Astrocyte (in vitro differentiated cells and primary cell): Measurements from ENCODE around the gene ARHGEF2. TPM values are rescaled to one million over a fixed set of nuclear protein-coding genes. Genes with fewer than 3 reads are reported as not detected.
A peak's percentile ranks its signal among the peaks of the same experiment; 100 is the strongest.
"Not testable (repeated sequence)": the region's sequence is repeated elsewhere in the genome, so short reads cannot be mapped to it uniquely, and the experiment has no call there.

Source experiments
- DNase-seq: peaks from one replicate; pipeline ENCODE4 v3.0.0-alpha.2; 2010; ENCODE audit warnings: low read depth
- FAIRE-seq: peaks from 2 replicates; lab custom pipeline; 2011; peaks lifted over from hg19 to GRCh38; lab: Jason Lieb, UNC
- H2AFZ ChIP-seq: 2 replicates; pipeline ENCODE4 v1.6.0; 2012; ENCODE audit warnings: low read depth, low read length, inconsistent platforms
- H3K27ac ChIP-seq: 2 replicates; pipeline ENCODE4 v1.5.1; 2011; ENCODE audit warnings: low read depth, low read length, inconsistent platforms
- H3K27me3 ChIP-seq: 2 replicates; pipeline ENCODE4 v1.6.0; 2011; ENCODE audit warnings: low read length, inconsistent platforms; ENCODE audit not compliant: insufficient read depth
- H3K36me3 ChIP-seq: 2 replicates; pipeline ENCODE4 v1.5.1; 2011; ENCODE audit warnings: low read length, inconsistent platforms; ENCODE audit not compliant: insufficient read depth
- H3K4me1 ChIP-seq: 2 replicates; pipeline ENCODE4 v1.5.1; 2011; ENCODE audit warnings: low read length, inconsistent platforms; ENCODE audit not compliant: insufficient read depth
- H3K4me2 ChIP-seq: 2 replicates; pipeline ENCODE4 v1.6.0; 2012; ENCODE audit warnings: low read length, inconsistent platforms
- H3K4me3 ChIP-seq: 2 replicates; pipeline ENCODE4 v1.5.1; 2011; ENCODE audit warnings: low read depth, mild to moderate bottlenecking, low read length, inconsistent platforms; ENCODE audit not compliant: insufficient read depth
- H3K79me2 ChIP-seq: 2 replicates; pipeline ENCODE4 v1.6.0; 2012; ENCODE audit warnings: mild to moderate bottlenecking, low read length, inconsistent platforms; ENCODE audit not compliant: insufficient read depth
- H3K9ac ChIP-seq: 2 replicates; pipeline ENCODE4 v1.6.0; 2012; ENCODE audit warnings: mild to moderate bottlenecking, low read length, inconsistent platforms
- H3K9me3 ChIP-seq: 2 replicates; pipeline ENCODE4 v1.5.1; 2012; ENCODE audit warnings: low read depth, mild to moderate bottlenecking, low read length, inconsistent platforms; ENCODE audit not compliant: insufficient read depth
- H4K20me1 ChIP-seq: 2 replicates; pipeline ENCODE4 v1.6.0; 2012; ENCODE audit warnings: low read length, inconsistent platforms; ENCODE audit not compliant: insufficient read depth
- H3K27ac Mint-ChIP-seq: one replicate; pipeline ENCODE4 v1.8.0; 2021; ENCODE audit warnings: mild to moderate bottlenecking, mixed read lengths; ENCODE audit not compliant: unreplicated experiment
- H3K27me3 Mint-ChIP-seq: one replicate; pipeline ENCODE4 v1.8.0; 2021; ENCODE audit warnings: low read depth, mixed read lengths; ENCODE audit not compliant: unreplicated experiment
- H3K36me3 Mint-ChIP-seq: one replicate; pipeline ENCODE4 v1.8.0; 2021; ENCODE audit warnings: low read depth, mixed read lengths; ENCODE audit not compliant: unreplicated experiment
- H3K4me1 Mint-ChIP-seq: one replicate; pipeline ENCODE4 v1.8.0; 2021; ENCODE audit warnings: low read depth, mixed read lengths; ENCODE audit not compliant: unreplicated experiment
- H3K4me3 Mint-ChIP-seq: one replicate; pipeline ENCODE4 v1.8.0; 2021; ENCODE audit warnings: mild to moderate bottlenecking, moderate library complexity, mixed read lengths; ENCODE audit not compliant: unreplicated experiment
- H3K9me3 Mint-ChIP-seq: one replicate; pipeline ENCODE4 v1.8.0; 2021; ENCODE audit warnings: mild to moderate bottlenecking, mixed read lengths; ENCODE audit not compliant: unreplicated experiment
- CTCF ChIP-seq: IDR thresholded peaks from 2 replicates; pipeline ENCODE4 v1.5.1; 2011; ENCODE audit warnings: low read depth, mild to moderate bottlenecking, inconsistent platforms, low read length, moderate library complexity; ENCODE audit not compliant: insufficient read depth
- EZH2 ChIP-seq: IDR thresholded peaks from 2 replicates; pipeline ENCODE4 v1.6.1; 2012; ENCODE audit warnings: mild to moderate bottlenecking, low read length, inconsistent platforms; ENCODE audit not compliant: insufficient read depth
- total RNA-seq: library from RNA; stranded (reverse); gene quantifications from 2 replicates; pipeline ENCODE4 v1.2.1, GENCODE V29; 2021

Gene ARHGEF2
- total RNA-seq, 1 donor from 2014 or later = 99.3 TPM

- TF ChIP-seq EZH2 (no peak), CTCF (peak; percentile 92)
- peak overlapping the region; percentile 63 for H3K4me2 ChIP-seq
- H3K27me3 ChIP-seq = no peaks in the 10 kb centered on the region
- Mint-ChIP-seq H3K9me3 (no peaks in the 10 kb centered on the region), H3K27ac (no peak overlapping the region), H3K27me3 (peaks cover 9% of the 10 kb centered on the region), H3K4me1 (no peaks in the 10 kb centered on the region), H3K36me3 (peaks cover 4% of the 10 kb centered on the region), H3K4me3 (no peak overlapping the region)
- no peaks in the 10 kb centered on the region for H3K9me3 ChIP-seq
- DNase-seq = no peak
- H3K36me3 ChIP-seq = no peaks in the 10 kb centered on the region
- H3K4me1 ChIP-seq = peaks cover 6% of the 10 kb centered on the region
- no peaks in the 10 kb centered on the region for H4K20me1 ChIP-seq
- no peak overlapping the region for H3K4me3 ChIP-seq
- no peak overlapping the region for H3K27ac ChIP-seq
- H3K79me2 ChIP-seq = no peaks in the 10 kb centered on the region
- no peak for FAIRE-seq
- peak overlapping the region; percentile 84 for H2AFZ ChIP-seq
- H3K9ac ChIP-seq = peak overlapping the region; percentile 7
Measured at GRCh38 chr1:155989242-155990004, 11.1 kb upstream of the ARHGEF2 start.

GRCh38 chr1:155984903-155985645 is 6.7 kb upstream of the ARHGEF2 start:
- not testable (repeated sequence) for H3K4me2 ChIP-seq, H3K27me3 Mint-ChIP-seq, DNase-seq, H3K36me3 ChIP-seq, H3K4me3 ChIP-seq, H4K20me1 ChIP-seq, FAIRE-seq, H3K9ac ChIP-seq, H3K9me3 Mint-ChIP-seq, H3K9me3 ChIP-seq, H3K36me3 Mint-ChIP-seq, H2AFZ ChIP-seq, H3K27me3 ChIP-seq, H3K27ac ChIP-seq, H3K4me3 Mint-ChIP-seq
- H3K79me2 ChIP-seq = peaks cover 22% of the 10 kb centered on the region
- H3K4me1 ChIP-seq = peaks cover 46% of the 10 kb centered on the region
- H3K27ac Mint-ChIP-seq = peak overlapping the region; percentile 99
- peaks cover 32% of the 10 kb centered on the region for H3K4me1 Mint-ChIP-seq

GRCh38 chr1:155984341-155984740 is 6.0 kb upstream of the ARHGEF2 start:
- Mint-ChIP-seq H3K27ac (peak overlapping the region; percentile 99), H3K27me3 (no peaks in the 10 kb centered on the region), H3K4me1 (peaks cover 38% of the 10 kb centered on the region), H3K4me3 (no peak overlapping the region), H3K36me3 (peaks cover 5% of the 10 kb centered on the region), H3K9me3 (no peaks in the 10 kb centered on the region)
- no peak overlapping the region for H2AFZ ChIP-seq
- peaks cover 29% of the 10 kb centered on the region for H3K79me2 ChIP-seq
- H3K9ac ChIP-seq = peak overlapping the region; percentile 50
- no peak overlapping the region for H3K4me3 ChIP-seq
- H3K4me1 ChIP-seq = peaks cover 53% of the 10 kb centered on the region
- no peaks in the 10 kb centered on the region for H4K20me1 ChIP-seq
- H3K27ac ChIP-seq = peak overlapping the region; percentile 92
- TF ChIP-seq CTCF (no peak), EZH2 (no peak)
- no peak for DNase-seq
- no peaks in the 10 kb centered on the region for H3K27me3 ChIP-seq
- no peak overlapping the region for H3K4me2 ChIP-seq
- FAIRE-seq = no peak
- H3K9me3 ChIP-seq = no peaks in the 10 kb centered on the region
- no peaks in the 10 kb centered on the region for H3K36me3 ChIP-seq
